Activated CD8-positive, alpha-beta memory T cell treated with anti-CD3 and anti-CD28 coated beads, Interleukin-2, amount 10 ng/mL, durations not matched to agents 7 days and 5 days (primary cell): ENCODE measurements around the gene FRAT2. TPM values are rescaled to one million over a fixed set of nuclear protein-coding genes. Genes with fewer than 3 reads are reported as not detected.

Experiments
- ATAC-seq: fragments of 150-1000 bp; cut with Tn5 transposase; one replicate; pipeline ENCODE4 v1.10.0; 2021; ENCODE audit warnings: moderate library complexity
- CTCF ChIA-PET: fragments of 350-600 bp; sonication (Branson Sonifier 250); formaldehyde crosslinking; loops from one replicate; lab custom pipeline; 2021; ENCODE audit warnings: antibody characterized with exemption; lab: Charles Lee
- DNase-seq: peaks from one replicate; pipeline ENCODE4 v3.0.0-alpha.2; 2020
- H3K27ac Mint-ChIP-seq: one replicate; pipeline ENCODE4 v1.8.0; 2021; ENCODE audit warnings: mild to moderate bottlenecking, mixed read lengths
- H3K27me3 Mint-ChIP-seq: one replicate; pipeline ENCODE4 v1.8.0; 2021; ENCODE audit warnings: mixed read lengths
- H3K36me3 Mint-ChIP-seq: one replicate; pipeline ENCODE4 v1.8.0; 2021; ENCODE audit warnings: mild to moderate bottlenecking, mixed read lengths
- H3K4me1 Mint-ChIP-seq: one replicate; pipeline ENCODE4 v1.8.0; 2021; ENCODE audit warnings: mixed read lengths
- H3K4me3 Mint-ChIP-seq: one replicate; pipeline ENCODE4 v1.8.0; 2021; ENCODE audit warnings: mild to moderate bottlenecking, moderate library complexity, mixed read lengths
- H3K9me3 Mint-ChIP-seq: one replicate; pipeline ENCODE4 v1.8.0; 2022; ENCODE audit warnings: low read depth, mixed read lengths
- total RNA-seq, 2 experiments: library from RNA; stranded (reverse); gene quantifications; one replicate each; pipeline ENCODE4 v1.2.3, GENCODE V29; 2021

The FRAT2 gene
- total RNA-seq, 2 experiments from 2014 or later: 11.4 to 14.4 TPM

DNA sequence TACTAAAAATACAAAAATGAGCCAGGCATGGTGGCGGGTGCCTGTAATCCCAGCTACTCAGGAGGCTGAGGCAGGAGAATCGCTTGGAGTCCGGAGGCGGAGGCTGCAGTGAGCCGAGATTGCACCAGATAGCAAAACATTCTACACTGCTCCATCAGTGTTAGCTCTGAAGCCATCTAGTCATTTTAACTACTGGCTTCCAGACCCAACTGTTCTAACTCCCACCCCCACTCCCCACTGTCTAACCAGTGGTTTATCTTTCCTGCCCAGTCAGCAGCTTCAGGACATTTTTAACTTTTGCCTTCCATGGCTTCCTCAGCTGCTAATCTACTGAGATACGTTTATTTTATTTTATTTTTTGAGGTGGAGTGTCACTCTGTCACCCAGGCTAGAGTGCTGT lies 21.6 kb downstream of the FRAT2 start:
- H3K27me3 Mint-ChIP-seq: no peaks in the 10 kb centered on the region
- ATAC-seq (no peak), DNase-seq (no peak)
- no peak overlapping the region for H3K4me3 Mint-ChIP-seq
- H3K36me3 Mint-ChIP-seq: no peaks in the 10 kb centered on the region
- no peak overlapping the region for H3K27ac Mint-ChIP-seq
- H3K9me3 Mint-ChIP-seq: no peaks in the 10 kb centered on the region
- CTCF ChIA-PET: no interaction called here
- no peaks in the 10 kb centered on the region for H3K4me1 Mint-ChIP-seq

DNA sequence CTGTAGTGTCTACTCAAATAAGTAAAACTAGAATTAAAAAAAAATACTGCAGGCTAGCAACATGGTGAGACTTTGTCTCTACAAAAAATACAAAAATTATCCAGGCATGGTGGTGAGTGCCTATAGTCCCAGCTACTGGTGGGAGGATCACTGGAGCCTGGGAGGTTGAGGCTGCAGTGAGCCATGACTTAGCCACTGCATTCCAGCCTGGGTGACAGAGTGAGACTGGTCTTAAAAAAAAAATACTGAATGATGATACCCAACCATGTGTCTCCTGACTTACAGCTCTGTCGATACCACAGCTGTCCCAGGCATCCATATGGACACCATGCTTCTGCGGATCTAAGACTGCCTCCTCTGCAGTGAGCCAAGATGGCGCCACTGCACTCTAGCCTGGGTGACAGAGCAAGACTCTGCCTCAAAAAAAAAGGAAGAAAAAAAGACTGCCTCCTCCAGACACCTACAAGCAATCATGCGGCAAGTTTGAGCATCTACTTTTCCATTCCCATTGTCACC lies 23.4 kb downstream of the FRAT2 start:
- CTCF ChIA-PET: no interaction called here
- Mint-ChIP-seq H3K9me3 (no peaks in the 10 kb centered on the region), H3K27me3 (no peaks in the 10 kb centered on the region), H3K4me3 (no peak overlapping the region), H3K4me1 (no peaks in the 10 kb centered on the region), H3K36me3 (no peaks in the 10 kb centered on the region), H3K27ac (no peak overlapping the region)
- no peak for DNase-seq
- ATAC-seq: no peak

DNA sequence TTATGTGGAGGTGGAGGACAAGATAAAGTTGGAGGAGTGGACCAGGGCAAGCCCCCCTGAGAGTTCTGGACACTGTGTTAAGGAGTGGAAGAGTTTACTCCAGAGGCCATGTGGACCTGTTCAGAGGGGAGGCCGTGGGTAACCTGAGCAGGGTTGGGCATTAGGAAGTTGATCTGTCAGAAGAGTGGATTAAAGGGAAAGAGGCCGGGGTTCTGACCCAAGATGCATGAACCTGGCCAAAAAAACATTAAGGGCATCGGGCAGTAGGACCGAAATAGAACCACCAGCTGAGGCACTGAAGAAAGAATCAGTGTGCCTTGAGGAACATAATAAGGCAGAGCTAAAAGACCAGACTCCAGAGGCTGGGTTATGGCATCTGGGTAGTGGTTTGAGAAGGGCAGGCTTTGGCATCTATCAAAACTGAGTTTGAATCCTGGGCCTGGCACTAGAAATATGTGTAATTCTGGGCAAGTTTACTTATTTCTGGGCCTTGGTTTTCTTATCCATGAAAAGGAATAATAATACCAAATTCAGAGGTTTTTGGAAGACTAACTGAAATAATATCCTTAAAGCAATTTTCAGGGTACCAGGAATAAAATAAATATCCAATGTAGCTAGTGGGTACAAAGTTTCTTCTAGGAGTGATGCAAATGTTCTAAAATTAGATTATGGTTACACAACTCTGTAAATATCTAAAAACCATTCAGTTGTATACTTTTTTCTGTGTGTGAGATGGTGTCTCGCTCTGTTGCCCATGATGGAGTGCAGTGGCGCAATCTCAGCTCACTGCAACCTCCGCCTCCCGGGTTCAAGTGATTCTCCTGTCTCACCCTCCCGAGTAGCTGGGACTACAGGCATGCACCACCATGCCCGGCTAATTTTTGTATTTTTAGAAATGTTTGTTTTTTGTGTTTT lies 26.4 kb downstream of the FRAT2 start:
- no peaks in the 10 kb centered on the region for H3K9me3 Mint-ChIP-seq
- no peaks in the 10 kb centered on the region for H3K4me1 Mint-ChIP-seq
- H3K36me3 Mint-ChIP-seq: no peaks in the 10 kb centered on the region
- H3K27me3 Mint-ChIP-seq: no peaks in the 10 kb centered on the region
- no peak overlapping the region for H3K27ac Mint-ChIP-seq
- DNase-seq: no peak
- no peak overlapping the region for H3K4me3 Mint-ChIP-seq
- no peak for ATAC-seq
- CTCF ChIA-PET: interaction anchor here (1.1 kb wide), 1 partner anchor 10 kb away, joined by 3 read pairs; no protein-coding TSS in a partner anchor

DNA sequence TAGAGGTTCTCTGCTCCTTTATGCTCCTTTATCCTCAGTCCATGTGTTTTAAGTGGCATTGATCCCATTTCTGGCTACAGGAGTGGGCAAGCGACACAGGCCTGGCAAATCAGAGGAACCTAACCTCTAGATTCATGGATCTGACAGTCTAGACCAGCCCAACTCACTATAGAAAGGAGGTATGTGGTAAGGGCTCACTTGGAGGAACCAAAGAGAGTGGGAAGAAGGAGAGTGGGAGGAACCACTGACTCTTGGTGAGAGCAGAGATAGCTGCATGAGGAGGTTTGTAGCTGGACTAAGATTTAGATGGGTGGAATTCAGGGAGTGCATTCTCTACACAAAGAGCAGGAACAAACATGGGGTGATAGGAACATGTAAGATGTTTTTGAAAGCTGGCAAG lies 27.1 kb downstream of the FRAT2 start:
- ATAC-seq (no peak), DNase-seq (no peak)
- no peaks in the 10 kb centered on the region for H3K9me3 Mint-ChIP-seq
- no peaks in the 10 kb centered on the region for H3K4me1 Mint-ChIP-seq
- no peaks in the 10 kb centered on the region for H3K27me3 Mint-ChIP-seq
- H3K36me3 Mint-ChIP-seq: no peaks in the 10 kb centered on the region
- CTCF ChIA-PET: interaction anchor here (1.1 kb wide), 1 partner anchor 11 kb away, joined by 3 read pairs; no protein-coding TSS in a partner anchor
- H3K27ac Mint-ChIP-seq: no peak overlapping the region
- no peak overlapping the region for H3K4me3 Mint-ChIP-seq

DNA sequence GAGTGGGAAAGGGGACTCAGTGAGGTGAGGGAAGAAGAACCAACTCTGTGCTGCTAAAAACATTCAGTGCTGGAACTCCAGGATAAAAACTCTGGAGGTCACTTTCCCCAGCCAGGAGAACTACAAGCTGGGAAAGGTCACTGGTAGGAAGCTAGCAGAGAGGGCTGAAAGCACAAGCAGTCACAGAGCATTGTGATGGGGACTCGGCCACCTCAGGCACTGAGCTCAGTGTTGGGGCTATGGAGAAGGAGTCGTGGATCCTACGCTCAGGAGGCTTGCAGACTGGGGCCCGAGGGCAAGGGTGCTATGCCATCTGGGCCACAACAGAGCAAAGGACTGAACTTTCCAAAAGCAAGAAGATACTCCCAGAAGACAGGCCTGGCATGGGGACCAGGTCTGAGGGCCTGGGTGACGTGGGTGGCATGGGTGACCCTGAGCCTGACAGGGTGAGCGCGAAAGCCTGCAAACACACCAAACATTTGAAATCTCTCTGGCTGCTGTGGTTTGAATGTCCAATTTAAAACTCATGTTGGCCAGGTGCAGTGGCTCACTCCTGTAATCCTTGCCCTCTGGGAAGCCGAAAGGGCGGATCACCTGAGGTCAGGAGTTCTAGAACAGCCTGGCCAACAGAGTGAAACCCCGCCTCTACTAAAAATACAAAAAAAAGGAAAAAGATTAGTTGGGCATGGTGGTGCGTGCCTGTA lies 32.3 kb downstream of the FRAT2 start:
- Mint-ChIP-seq H3K36me3 (no peaks in the 10 kb centered on the region), H3K4me3 (no peak overlapping the region), H3K27me3 (no peaks in the 10 kb centered on the region), H3K9me3 (no peaks in the 10 kb centered on the region), H3K4me1 (peaks cover 3% of the 10 kb centered on the region), H3K27ac (no peak overlapping the region)
- CTCF ChIA-PET: no interaction called here
- DNase-seq (no peak), ATAC-seq (no peak)

DNA sequence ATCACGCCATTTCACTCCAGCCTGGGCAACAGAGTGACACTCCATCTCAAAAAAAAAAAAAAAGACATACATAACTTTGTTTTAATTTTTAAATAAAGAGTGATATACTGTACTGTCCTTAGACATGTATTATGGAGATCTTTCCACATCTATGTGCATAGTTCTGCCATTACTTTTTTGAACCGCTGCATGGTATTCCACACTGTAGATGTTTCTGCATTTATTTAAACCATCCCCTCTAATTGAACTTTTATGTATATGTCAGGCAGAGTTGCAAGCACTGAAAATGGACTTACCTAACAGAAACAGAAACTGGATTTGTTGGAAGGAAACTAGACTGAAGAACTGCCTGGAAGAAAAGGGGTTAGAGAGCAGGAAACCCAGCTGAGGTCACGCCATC lies 33.5 kb downstream of the FRAT2 start:
- Mint-ChIP-seq H3K27me3 (no peaks in the 10 kb centered on the region), H3K9me3 (no peaks in the 10 kb centered on the region), H3K4me3 (no peak overlapping the region), H3K4me1 (peaks cover 3% of the 10 kb centered on the region), H3K36me3 (no peaks in the 10 kb centered on the region), H3K27ac (no peak overlapping the region)
- no peak for ATAC-seq
- CTCF ChIA-PET: no interaction called here
- no peak for DNase-seq

DNA sequence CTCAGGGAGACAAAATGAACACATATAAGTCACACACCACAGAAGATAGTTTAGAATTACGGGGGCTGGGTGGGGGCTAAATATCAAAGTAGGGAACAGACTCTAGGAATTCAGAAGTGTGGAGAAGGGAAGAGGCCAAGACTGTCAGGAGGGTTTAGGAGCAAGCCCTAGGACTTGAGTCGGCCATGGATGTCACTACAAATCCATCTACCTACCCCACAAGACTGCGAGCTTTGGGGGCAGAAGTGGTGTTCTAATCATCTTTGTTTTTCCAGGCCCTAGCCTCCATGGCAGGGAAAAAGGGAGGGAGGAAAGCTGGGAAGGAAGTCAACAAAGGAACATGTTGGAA lies 36.3 kb downstream of the FRAT2 start:
- Mint-ChIP-seq H3K4me3 (no peak overlapping the region), H3K27me3 (no peaks in the 10 kb centered on the region), H3K4me1 (peaks cover 7% of the 10 kb centered on the region), H3K36me3 (no peaks in the 10 kb centered on the region), H3K27ac (no peak overlapping the region), H3K9me3 (no peaks in the 10 kb centered on the region)
- DNase-seq (no peak), ATAC-seq (no peak)
- CTCF ChIA-PET: no interaction called here

DNA sequence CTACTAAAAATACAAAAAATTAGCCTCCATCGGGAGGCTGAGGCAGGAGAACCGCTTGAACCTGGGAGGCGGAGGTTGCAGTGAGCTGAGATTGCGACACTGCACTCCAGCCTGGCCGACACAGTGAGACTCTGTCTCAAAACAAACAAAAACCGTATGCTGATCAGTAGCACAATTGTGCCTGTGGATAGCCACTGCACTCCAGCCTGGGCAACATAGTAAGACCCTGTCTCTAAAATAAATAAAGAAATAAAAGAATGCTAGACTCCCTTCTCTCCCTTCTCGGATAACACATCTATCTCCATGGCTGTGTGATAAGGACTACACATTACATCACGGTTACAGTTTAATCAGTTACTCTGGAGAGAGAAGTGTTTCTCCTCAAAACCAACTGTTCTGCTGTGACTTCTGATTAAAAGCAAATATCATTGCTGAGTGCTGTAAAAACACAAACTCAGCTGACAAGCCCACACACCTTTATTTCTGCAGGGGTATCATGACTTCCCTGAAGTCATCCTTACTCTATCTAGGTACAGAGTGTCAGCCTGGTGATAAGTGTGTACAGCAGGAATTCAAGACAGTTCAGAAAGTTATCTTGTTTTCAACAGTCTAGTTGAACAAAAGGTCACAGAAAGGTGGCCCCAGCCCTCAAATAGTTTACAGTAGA lies 36.8 kb downstream of the FRAT2 start:
- no peaks in the 10 kb centered on the region for H3K9me3 Mint-ChIP-seq
- no peak overlapping the region for H3K4me3 Mint-ChIP-seq
- no peak overlapping the region for H3K27ac Mint-ChIP-seq
- CTCF ChIA-PET: no interaction called here
- no peak for ATAC-seq
- H3K36me3 Mint-ChIP-seq: no peaks in the 10 kb centered on the region
- peaks cover 9% of the 10 kb centered on the region for H3K4me1 Mint-ChIP-seq
- no peak for DNase-seq
- H3K27me3 Mint-ChIP-seq: no peaks in the 10 kb centered on the region

DNA sequence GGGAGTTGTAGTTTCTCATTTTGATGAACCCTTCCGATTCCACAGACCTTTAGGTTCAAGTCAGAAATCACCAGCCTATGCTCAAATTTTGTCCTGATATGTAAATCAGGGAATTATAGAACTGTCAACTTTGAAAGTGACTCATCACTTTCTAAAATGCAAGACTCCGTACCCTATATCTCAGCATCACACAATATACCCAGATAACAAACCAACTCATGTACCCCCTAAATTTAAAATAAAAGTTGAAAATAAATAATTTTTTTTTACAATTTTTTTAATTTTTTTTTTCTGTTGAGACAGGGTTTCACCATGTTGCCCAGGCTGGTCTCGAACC lies 41.7 kb downstream of the FRAT2 start:
- Mint-ChIP-seq H3K9me3 (no peaks in the 10 kb centered on the region), H3K27ac (peak overlapping the region; percentile 88), H3K4me1 (peaks cover 26% of the 10 kb centered on the region), H3K27me3 (no peaks in the 10 kb centered on the region), H3K4me3 (peak overlapping the region; percentile 88), H3K36me3 (peaks cover 15% of the 10 kb centered on the region)
- CTCF ChIA-PET: interaction anchor here (1.2 to 2.1 kb wide), 3 partner anchors 27 to 220 kb away, joined by 3 to 9 read pairs (median 6); partner anchors contain the start of gene FRAT1
- ATAC-seq (no peak), DNase-seq (no peak)

DNA sequence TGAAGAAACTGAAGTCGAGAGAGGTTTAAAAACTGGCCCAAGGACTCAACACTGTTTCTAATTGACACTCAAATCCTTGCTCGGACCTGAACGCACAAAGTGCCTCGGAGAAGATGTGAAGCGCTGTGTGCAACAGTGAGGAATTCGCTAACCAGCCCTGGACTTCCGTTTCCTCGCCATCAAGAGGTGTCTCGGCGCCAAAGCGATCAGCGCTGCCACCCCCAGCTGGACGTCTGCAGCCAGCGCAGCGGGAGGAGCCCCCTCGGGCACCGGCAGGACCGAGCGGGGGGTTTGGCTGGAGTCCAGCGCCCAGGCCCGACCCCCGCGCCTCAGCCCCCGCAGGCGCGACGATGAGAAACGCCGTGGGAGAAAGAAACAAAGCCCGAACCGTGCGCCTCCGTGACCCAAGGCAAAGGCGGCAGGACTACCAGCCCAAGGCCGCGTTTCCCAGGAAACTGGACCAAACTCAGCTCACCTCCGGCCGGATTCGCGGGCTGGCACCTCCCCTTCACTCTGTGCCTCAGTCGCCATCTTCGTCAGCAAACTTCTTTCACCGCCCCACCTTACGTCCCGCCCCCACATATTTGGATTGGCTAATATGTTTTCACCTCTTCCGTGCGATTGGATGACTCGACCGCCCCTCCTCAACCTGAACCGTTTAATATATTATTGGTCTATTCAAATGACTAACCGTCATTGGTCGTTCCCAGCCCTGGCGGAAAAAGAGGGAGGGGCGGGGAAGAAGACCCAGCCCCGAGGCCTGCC lies 42.2 kb downstream of the FRAT2 start, which contains the start of gene ARHGAP19:
TSS of gene ARHGAP19 (minus strand) at position 541 of the 765 bp plus-strand sequence. CDS start at position 531, 10 bp downstream.
- DNase-seq (peak; percentile 98), ATAC-seq (peak; percentile 99)
- Mint-ChIP-seq H3K27ac (peak within 1 kb of the TSS; percentile 88), H3K9me3 (no peaks in the 10 kb centered on the region), H3K4me3 (peak within 1 kb of the TSS; percentile 88), H3K36me3 (peaks cover 15% of the 10 kb centered on the region), H3K27me3 (no peaks in the 10 kb centered on the region), H3K4me1 (peaks cover 26% of the 10 kb centered on the region)
- CTCF ChIA-PET: interaction anchor here (1.2 to 2.1 kb wide), 3 partner anchors 27 to 220 kb away, joined by 3 to 9 read pairs (median 6); partner anchors contain the start of gene FRAT1

DNA sequence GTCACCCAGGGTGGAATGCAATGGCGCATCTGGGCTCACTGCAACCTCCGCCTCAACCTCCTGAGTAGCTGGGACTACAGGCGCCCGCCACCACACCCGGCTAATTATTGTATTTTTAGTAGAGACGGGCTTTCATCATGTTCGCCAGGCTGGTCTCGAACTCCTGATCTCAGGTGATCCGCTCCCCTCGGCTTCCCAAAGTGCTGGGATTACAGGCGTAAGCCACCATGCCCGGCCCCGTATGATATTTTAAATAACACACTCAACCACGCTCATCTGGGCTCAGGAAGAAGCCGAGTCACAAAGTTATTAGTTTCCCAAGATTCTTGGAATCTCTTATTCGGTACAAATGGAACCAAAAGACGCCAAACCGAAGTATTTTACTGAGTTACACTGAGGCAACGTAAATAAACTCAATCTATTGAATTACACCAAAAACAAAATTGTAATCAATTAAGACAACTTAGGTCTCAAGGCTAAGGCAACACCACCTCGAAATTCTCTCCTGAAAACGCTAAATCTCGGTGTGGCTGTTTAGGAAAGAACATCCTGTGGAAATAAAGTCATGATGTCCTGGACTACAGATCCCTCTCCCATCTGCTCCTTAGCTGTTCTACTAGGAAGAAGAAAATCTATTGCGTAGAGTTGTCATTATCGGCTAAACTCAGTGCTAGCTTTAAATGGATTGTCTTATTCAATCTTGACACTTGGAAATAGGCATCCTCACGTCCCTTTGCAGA lies 43.0 kb downstream of the FRAT2 start:
- CTCF ChIA-PET: interaction anchor here (1.2 to 2.1 kb wide), 3 partner anchors 28 to 219 kb away, joined by 3 to 9 read pairs (median 6); partner anchors contain the start of gene FRAT1
- H3K9me3 Mint-ChIP-seq: no peaks in the 10 kb centered on the region
- DNase-seq: no peak
- no peak for ATAC-seq
- peaks cover 18% of the 10 kb centered on the region for H3K36me3 Mint-ChIP-seq
- no peaks in the 10 kb centered on the region for H3K27me3 Mint-ChIP-seq
- peak overlapping the region; percentile 84 for H3K27ac Mint-ChIP-seq
- H3K4me3 Mint-ChIP-seq: peak overlapping the region; percentile 88
- peaks cover 26% of the 10 kb centered on the region for H3K4me1 Mint-ChIP-seq
